VCaP (cell line): ENCODE results near the gene TGFBR1.
"Not testable (repeated sequence)": the region's sequence is repeated elsewhere in the genome, so short reads cannot be mapped to it uniquely, and the experiment has no call there.

Source experiments
- H3K27ac ChIP-seq: fragments of 450-650 bp; 2 replicates; pipeline ENCODE4 v1.5.1; 2017
- TF ChIP-seq, protein P1 (sequence below): fragments of 450-650 bp; conservative IDR thresholded peaks from 2 replicates; pipeline ENCODE4 v1.5.1; 2017; ENCODE audit warnings: mild to moderate bottlenecking, moderate library complexity

Gene TGFBR1

DNA sequence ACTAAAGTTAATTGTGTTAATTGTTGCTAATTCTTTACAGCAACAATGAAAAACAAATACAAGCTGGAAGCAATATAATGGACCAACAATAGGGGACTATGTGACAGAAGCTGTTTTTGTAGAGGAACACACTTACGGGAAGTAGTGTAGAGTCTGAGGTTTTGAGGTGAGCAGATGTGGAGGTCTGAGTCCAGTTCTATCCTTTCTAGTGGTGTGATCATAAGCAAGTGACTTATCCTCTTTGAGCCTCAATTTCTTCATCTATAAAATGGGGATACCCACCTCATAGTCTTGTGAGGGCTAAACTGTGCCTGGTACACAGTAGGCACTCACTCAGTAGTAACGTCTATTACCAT is 88.5 kb downstream of the TGFBR1 start:
- TF ChIP-seq, protein P1, sequence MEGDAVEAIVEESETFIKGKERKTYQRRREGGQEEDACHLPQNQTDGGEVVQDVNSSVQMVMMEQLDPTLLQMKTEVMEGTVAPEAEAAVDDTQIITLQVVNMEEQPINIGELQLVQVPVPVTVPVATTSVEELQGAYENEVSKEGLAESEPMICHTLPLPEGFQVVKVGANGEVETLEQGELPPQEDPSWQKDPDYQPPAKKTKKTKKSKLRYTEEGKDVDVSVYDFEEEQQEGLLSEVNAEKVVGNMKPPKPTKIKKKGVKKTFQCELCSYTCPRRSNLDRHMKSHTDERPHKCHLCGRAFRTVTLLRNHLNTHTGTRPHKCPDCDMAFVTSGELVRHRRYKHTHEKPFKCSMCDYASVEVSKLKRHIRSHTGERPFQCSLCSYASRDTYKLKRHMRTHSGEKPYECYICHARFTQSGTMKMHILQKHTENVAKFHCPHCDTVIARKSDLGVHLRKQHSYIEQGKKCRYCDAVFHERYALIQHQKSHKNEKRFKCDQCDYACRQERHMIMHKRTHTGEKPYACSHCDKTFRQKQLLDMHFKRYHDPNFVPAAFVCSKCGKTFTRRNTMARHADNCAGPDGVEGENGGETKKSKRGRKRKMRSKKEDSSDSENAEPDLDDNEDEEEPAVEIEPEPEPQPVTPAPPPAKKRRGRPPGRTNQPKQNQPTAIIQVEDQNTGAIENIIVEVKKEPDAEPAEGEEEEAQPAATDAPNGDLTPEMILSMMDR = no peak
- no peak overlapping the region for H3K27ac ChIP-seq

DNA sequence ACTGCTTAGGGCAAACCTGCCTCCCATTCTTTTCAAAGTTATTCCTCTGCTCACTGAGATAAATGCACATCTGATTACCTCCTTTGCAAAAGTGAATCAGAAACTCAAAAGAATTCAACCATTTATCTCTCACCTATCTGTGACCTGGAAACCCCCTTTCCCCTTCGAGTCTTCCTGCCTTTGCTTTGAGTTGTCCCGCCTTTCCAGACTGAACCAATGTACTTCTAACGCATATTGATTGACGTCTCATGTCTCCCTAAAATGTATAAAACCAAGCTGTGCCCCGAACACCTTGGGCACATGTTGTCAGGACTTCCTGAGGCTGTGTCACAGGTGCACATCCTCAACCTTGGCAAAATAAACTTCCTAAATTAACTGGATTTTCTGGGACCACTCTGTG is 91.6 kb downstream of the TGFBR1 start:
- H3K27ac ChIP-seq = not testable (repeated sequence)

DNA sequence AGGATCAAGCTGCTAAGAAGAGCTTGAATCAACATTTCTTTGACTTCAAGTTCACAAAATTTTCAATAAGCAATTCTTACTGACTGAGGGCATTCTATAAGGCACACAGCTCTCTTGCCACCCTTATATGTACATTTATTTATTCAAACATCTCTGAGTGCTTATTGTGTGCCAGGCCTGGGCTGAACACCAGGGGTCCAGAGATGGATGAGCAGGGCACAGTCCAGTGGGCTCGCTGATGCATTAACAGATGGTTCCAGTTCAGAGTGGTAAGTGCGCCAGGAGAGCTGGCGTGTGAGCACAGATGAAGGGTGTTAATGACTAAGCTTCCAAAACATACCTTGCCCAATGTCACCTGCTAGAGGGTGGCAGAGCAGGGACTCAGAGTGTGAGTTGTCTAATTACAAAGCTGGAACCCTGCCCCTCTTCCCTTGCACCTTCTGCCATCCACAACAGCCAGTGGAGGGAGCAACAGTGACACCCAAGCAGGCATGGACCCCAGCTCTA is 92.3 kb downstream of the TGFBR1 start:
- H3K27ac ChIP-seq = no peak overlapping the region
- TF ChIP-seq, protein P1 = no peak

DNA sequence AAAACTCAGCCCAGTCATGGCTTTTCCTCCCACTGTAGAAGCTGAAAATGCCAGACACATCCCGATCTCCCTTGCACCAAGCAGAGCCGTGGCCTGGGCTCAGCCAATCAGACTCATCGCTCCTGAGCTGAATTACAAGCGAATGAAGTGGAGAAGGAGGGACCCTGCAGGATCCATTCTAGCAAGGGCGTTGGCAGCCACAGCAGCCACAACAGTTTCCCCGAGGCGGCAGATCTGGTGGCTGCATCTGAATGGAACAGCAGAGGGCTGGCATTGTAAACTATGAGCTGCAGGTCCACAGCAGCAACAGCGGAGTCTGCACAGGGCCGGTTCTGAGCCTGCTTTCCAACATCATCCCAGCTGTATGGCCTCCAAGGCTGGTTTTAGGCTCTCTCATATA is 93.1 kb downstream of the TGFBR1 start:
- no peak overlapping the region for H3K27ac ChIP-seq
- TF ChIP-seq, protein P1 = no peak

DNA sequence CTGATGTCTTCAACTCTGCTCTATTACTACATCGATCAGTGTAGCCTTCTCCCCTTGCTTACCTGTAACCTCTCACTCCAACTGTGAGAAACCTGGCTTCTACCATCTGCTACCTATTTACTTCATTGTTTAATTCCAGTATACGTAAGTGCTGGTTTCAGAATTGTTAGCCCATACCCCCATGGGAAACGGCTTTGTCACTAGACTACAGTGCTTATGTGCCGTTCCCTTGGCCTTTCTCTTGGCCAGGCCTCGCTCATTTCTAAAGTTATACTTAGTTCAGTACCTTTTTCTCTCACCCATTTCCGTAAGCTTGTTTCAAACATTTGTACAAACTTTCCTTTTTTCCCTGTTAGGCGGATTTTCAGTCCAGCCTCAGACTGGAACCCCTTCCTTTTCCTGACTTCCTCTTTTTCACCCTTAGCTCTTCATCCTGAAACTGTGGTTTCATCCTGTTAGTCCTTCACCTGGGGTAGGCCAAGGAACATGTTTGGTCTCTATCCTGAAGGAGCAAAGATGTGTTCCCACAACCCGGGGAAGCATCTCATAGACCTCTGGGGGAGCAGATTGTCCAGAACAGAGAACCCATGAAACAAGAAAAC is 95.1 kb downstream of the TGFBR1 start:
- TF ChIP-seq, protein P1 = no peak
- no peak overlapping the region for H3K27ac ChIP-seq

DNA sequence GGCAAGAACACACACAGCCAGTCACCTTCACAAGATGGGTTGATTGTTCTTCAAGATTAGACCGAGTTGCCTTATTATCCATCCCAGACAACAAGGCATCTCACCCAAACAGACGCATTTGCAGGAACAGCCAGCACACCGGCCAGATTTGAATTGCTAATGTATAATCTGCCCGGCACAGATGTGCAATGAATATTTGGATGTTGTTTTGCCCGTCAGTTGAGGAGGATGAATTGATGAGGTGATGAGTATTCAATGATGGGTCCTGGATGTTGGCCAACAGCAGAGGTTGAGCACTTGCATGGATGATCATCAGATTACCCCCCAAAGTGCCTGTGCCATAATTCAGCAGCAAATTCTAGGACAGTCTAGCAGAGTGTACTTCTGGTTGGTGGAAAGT is 96.7 kb downstream of the TGFBR1 start:
- TF ChIP-seq, protein P1 = no peak
- no peak overlapping the region for H3K27ac ChIP-seq
